Measurements from ENCODE around the gene CRYBA2.
A peak's percentile ranks its signal among the peaks of the same experiment; 100 is the strongest.

The CRYBA2 gene

DNA sequence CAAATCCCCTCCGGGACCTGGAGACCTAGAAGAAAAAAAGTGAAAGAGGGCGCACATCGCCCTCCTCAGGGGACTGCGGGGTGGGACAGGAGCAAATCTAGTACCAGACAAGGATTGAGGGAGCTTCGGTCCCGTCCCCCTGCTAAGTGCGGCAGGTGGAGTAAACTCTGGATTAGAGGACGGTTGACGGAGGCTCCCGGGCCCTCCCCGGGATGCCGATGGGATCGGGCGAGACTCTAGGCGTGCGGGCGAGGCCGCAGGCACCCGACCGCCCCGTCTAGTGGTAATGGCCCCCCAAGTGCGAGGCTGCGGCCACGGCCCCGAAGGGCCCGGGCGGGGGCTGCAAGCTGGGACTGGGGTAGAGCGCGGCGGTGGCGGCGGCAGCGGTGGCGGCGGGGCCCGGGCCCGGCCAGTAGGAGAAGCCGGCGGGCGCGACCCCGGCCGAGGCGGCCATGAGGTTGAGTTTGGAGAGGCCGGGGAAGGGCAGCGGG, 11.8 kb downstream of the CRYBA2 start:
- DNase-seq: no peak

DNA sequence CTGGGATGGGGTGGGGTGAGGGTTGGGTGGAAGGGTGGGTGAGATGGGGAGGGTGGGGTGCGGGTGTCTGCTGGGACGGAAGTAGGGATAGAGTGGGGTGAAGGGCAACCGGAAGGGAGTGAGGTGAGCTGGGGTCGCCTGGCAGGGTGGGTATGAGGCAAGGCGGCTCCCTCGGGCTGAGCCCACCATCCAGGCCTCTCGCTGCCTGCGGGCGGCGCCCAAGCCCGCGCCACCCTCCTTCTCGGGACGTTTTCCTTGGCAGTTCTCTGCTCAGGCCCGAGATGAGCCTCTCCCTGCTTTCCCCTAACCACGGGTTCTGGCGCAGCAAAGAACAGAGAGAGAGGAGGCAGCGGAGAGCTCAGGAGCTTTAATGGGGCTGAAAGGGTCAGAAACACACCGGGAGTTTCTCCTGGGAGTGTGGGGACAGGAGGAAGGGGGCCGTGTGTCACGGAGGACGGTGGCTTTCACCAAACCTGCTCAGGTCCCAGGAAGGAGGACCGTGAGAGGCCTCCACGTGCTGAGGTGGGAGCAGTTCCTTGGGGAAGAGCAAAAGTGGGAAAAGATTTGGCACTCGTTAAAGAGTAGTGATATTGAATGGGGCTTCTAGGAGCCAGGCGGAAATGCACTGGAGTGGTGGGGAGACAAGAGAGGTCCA, 12.4 kb downstream of the CRYBA2 start:
- no peak for DNase-seq

DNA sequence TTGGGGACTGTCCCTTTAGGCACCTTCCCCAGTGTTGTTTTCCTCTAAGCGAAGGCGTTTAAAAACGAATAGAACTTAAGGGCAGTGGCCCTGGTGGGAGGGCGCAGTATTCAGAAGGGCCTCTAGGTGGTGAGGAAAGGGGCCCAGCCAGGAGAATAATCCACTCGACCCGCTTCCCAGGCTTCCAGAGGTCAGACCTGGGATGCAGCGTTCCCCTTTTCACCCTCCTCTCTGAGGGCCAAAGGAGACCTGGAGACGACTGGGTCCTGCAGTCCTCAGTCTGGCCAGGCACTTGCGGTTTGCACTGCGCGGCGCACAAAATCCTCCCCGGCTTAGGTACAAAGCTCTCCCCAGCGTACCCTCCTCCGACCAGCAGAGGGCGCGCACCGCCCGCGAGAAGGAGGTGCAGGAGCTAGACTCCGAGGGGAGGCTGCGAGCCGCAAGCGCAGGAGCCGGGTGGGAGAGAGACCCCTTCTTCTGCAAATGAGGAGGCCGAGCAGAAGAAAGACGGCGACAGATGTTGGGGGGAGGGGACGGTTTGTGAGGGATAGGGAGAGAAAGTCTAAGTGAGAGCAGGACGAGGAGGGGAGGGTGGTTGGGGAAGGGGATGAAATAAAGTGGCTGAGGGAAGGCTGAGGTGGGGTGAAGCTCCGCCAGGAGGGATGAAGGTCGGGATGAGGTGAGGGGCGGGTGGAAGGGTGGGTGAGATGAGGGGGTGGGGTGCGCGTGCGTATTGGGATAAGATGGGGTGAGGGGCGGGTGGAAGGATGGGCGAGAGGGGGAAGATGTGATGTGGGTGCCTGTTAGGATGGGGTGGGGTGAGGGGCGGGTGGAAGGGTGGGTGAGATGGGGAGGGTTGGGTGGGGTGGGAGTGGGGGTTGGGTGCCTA, 13.1 kb downstream of the CRYBA2 start:
- DNase-seq: peak; percentile 95

DNA sequence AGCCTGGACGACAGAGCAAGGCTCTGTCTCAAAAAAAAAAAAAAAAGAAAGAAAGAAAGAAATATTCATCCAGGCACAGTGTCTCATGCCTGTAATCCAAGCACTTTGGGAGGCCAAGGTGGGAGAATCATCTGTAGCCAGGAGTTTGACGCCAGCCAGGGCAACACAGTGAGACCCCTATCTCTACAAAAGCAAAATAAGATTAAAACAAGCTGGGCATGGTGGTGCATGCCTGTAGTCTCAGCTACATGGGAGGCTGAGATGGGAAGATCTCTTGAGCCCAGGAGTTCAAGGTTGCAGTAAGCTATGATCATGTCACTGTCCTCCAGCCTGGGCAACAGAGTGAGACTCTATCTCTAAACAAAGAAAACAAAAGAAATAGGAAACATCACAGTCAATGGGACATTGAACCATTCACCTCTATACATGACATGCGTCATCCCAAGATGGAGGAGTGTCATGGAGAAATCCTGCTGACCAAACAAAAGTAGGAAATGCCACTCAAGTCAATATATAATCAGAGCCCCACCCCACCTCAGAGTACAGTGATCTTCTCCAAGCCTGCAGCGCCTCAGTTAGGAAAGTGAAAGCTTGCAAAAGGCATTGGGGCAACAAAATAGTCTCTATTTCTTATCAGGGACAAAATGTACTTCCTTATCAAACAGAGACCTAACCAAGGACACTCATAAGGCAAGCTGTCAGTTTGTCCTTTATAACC, 18.0 kb downstream of the CRYBA2 start:
- no peak for DNase-seq

DNA sequence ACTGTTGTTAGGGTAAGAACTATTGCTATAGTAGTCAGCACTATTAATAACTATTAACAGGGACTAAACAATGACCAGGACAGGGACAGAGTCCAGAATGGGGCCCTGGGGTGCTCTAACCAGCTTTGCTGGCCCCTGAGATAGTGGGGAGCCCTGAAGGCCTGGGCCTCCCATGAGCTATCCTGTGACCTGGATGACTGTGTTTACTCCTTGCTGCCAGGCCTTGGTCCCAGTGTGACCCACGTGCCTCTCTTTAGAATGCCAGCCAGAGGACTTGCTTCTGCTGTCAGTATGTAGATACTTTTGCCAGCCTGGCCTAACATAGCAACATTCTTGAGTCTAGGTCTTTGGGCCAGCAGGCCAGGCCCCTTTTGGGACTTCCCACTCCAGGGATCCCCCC, 22.3 kb downstream of the CRYBA2 start:
- DNase-seq: peak; percentile 33

DNA sequence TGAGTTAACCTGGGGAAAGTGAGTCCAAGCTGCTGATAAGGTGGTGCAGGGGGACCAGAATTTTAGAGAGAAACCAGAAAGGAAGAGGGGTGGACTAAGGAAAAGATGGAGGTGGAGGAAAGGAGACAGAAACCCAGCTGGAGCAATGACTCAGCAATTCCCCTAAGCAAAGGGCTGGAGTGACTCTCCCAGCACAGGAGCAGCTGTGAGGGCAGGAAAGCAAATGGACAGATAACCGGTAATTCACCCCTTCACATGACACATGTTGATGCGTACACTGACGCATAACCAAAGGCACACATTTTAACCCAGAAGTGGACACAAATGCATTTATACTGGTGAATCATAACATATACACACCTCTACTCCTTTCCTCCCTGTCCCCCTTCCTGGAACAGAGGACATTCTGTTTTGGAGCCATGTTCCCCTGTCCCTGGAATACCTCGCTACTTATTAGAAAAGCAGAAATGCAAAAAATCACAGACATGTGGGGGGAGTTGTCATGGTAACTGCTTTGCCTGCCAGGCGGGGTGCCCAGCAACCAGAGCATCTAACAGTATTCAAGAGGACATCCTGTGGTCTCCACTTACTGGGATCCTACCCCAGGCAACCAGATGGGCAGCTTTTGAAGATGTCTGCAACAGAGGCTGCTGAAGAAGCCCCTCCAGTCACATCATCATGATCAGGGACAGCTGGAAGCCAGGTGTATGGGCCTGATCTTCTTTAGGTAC, 29.0 kb downstream of the CRYBA2 start:
- DNase-seq: peak; percentile 23

DNA sequence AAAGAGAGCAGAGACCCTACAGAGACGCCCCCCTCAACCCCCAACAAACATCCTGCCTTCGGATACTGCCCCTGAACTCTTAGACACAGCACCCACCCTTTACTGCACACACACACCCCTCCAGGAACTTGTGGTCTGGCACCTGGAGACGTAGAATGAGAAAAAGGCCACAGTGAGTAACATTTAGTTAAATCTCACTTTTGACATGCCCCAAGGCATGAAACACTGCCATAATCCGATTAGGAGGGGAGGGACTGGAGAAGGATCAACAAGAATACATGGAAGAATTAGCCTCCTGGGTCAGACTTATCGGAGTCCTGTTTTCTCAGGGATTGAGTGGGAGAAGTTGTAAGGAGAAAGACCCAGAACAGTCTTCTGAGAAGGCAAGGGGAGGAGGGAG, 29.6 kb downstream of the CRYBA2 start:
- DNase-seq: peak; percentile 30

DNA sequence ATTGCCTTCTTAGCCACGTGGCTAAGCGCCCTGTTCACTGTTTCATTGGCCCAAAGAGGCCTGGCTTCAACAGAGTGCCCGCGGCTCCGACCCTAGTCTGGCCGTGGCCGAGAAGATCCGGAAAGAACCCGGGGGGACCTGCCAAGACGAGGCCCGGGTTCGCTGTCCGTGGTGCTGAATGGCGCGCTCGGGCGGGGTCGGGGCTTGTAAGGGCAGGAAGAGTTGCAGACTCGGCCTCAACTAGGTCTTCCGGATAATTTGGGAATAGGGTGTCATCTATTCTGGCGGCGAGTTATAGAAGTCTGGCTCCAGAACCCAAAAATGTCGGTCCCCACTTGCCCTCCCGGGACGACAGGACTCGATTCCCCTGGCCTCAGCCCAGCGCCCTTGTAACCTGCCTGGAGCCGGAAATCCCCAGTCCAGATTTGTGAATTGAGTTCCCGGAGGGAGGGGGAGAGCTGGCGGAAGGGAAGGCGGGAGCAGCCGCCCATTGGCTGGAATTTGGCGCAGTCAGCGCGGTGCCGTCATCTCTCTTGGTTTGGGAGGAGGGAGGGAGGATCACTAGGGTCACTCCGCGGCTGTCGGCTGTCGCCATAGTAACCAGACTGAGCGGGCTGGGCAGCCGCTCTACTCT, 30.2 kb downstream of the CRYBA2 start:
- peak; percentile 86 for DNase-seq

DNA sequence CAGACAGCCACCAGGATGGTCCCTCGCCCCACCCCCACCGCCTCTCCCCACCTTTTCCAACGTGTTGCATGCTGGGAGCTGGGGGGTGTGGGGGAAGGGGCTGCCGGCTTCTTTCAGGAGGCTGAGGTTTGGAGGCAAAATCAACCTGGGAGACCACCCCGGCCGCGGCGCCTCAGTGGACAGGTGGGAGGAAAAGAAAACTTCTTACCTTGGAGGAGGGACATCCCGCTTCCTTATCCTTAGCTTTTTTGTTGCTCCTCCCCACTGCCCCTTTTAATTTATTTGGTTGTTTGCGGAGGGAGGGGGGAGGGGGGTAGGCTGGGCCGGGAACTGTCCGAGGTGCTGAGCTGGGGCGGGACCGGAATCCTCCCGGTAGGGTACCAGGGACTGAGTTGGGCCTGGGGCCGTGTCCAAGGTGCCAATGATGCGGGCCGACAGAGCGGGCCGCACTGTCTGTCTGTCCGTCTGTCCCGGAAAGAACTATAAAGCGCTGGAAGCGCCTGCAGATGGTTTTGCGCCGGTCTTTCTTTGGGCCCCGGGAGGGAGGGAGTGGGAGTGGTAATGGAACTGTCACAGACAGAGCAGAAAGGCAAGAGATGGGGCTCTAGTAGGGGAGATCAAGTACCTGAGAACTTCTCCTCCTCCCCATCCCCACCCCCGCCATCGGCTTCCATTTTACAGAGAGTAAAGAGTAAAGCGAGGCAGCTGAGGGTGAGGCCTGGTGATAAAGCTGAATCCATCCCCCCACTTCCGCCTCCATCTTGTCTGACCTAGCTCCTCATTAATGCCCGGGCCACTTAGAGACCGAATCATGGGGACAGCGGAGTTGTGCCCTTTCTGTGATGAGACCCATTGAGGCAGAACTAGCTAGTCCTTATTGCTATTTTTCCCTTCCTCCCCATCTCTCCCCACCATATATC, 31.3 kb downstream of the CRYBA2 start:
- DNase-seq: no peak

DNA sequence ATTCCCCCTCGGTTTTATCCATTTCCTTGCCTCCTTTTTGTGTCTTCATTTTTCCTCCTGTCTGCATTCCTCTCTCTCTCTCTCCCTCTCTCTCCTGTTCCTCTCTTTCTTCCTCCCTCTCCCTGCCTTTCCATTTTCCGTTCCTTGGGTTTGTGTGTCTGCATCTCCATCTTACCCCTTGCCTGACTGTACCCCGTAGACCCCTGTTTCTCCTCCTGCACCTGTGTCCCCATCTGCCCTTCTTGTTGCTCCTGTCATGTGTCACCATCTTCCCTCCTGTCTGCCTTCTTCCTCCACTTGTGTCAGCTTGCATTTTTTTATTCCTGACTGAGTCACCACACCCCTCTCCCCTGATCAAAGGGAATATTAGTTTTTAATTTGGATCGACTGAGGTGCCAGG, 32.0 kb downstream of the CRYBA2 start:
- no peak for DNase-seq

DNA sequence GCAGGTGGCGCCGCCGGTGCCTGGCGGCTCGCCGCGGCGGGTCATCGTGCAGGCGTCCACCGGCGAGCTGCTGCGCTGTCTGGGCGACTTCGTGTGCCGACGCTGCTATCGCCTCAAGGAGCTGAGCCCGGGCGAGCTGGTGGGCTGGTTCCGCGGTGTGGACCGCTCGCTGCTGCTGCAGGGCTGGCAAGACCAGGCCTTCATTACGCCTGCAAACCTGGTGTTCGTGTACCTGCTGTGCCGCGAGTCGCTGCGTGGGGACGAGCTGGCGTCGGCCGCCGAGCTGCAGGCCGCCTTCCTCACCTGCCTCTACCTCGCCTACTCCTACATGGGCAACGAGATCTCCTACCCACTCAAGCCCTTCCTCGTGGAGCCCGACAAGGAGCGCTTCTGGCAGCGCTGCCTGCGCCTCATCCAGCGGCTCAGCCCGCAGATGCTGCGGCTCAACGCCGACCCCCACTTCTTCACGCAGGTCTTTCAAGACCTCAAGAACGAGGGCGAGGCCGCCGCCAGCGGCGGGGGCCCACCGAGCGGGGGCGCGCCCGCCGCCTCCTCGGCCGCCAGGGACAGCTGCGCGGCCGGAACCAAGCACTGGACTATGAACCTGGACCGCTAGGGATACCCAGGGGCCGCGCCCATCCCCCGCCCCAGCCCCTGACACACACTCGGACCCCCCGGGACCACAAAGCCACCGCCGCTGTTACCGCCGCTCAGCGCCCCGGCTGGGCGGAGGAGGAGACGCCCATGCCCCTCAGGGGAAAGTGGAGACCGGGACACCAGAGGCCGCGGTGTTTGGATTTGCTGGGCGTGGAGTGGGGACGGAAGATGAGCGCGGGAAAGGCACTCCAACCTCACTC, 32.7 kb downstream of the CRYBA2 start:
- DNase-seq: no peak

DNA sequence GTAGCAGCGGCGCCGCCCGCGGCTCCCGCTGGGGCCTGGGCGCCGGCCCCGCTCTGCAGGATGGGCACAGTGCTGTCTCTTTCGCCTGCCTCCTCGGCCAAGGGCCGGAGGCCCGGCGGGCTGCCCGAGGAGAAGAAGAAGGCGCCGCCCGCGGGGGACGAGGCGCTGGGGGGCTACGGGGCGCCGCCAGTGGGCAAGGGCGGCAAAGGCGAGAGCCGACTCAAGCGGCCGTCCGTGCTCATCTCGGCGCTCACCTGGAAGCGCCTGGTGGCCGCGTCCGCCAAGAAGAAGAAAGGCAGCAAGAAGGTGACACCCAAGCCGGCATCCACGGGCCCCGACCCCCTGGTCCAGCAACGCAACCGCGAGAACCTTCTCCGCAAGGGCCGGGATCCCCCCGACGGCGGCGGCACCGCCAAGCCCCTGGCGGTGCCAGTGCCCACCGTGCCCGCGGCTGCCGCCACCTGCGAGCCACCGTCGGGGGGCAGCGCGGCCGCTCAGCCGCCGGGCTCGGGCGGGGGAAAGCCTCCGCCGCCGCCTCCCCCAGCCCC, 33.4 kb downstream of the CRYBA2 start:
- no peak for DNase-seq

DNA sequence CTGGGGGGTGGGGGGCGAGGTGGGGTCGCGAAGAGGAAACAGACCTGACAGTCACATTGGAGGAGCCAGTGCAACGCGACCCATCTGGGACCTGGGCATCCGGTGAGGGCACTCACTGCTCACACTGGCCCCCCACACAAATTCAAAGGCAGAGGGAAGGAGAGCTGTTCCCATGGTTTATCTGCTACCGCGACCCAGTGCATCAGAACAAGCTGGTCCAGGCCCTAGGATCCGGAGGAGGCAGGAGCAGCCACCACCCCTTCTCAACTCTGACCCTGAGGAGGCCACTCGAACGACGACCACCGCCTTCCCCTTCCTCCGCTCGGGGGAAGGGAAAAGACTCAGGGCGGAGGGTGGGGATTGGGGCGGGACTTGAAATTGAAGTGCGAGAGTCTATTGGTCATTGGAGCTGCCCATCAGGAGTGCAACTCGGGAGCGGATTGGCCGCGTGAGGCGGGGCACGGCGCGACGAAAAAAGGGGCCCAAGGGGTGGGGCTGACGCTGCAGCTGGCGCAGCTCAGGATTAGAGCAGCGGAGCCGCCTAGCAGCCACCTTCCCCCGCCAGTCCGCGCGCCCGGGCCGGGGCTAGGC, 34.0 kb downstream of the CRYBA2 start, which contains the start of gene CDK5R2:
Gene CDK5R2, plus strand, starts transcription at position 526 of the 591 bp plus-strand sequence. CDS start 155 bp downstream, outside the sequence.
- peak; percentile 91 for DNase-seq

DNA sequence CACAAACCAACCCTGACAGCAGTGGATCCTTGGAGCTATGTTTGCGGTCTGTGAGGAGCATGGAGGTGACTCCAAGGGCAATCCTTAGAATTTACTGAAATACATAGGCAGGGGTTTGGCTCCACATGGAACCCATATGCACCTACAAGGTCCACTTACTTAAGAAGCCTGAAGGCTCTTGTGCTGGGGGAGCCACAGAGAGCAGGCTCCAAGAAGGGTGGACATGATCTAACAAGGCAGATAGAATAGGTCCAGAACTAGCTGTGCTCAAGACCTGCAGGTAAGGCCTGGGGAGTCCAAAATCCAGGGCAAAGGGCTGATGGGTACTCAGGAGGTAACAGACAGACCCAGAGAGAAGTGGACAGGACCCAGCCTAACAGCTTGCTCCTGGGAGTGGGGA, 34.9 kb downstream of the CRYBA2 start:
- no peak for DNase-seq

DNA sequence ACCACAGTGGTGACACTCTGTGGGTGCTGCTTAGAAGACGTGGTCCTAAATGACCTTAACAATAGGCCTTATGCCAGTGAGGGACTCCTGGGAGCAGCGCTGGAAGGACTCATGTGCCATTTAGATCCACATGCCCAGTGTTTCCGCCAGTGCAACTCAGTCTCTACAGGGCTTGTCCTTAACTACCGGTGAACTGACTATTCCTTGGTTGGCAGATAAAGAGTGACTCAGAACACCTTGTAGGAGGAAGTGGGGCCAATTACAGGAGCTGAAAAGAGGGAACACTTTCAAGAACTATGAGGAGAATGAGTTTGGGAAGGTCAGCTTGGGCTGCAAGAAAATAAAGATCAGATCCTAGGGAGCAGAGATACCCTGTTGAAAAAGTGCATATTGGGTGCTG, 35.6 kb downstream of the CRYBA2 start:
- DNase-seq: no peak

DNA sequence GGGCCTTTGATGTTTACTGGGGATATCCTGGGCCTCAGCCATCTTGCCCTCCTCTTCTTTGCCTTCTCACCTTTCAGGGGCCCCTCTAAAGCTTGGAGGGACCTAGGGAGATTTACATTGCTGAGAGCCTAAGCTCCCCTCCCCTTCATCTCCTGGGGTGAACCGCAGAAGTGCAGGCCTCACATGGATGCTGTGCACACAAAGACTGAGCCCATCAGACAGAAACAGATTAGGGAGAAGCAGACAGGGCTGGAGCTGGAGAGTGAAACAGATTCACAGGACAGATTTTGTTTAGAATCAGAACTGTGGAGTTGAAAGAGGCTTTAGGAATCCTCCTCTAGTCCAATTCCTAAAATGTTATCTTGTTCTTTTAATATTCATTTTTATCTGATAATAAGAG, 37.2 kb downstream of the CRYBA2 start:
- DNase-seq: no peak

DNA sequence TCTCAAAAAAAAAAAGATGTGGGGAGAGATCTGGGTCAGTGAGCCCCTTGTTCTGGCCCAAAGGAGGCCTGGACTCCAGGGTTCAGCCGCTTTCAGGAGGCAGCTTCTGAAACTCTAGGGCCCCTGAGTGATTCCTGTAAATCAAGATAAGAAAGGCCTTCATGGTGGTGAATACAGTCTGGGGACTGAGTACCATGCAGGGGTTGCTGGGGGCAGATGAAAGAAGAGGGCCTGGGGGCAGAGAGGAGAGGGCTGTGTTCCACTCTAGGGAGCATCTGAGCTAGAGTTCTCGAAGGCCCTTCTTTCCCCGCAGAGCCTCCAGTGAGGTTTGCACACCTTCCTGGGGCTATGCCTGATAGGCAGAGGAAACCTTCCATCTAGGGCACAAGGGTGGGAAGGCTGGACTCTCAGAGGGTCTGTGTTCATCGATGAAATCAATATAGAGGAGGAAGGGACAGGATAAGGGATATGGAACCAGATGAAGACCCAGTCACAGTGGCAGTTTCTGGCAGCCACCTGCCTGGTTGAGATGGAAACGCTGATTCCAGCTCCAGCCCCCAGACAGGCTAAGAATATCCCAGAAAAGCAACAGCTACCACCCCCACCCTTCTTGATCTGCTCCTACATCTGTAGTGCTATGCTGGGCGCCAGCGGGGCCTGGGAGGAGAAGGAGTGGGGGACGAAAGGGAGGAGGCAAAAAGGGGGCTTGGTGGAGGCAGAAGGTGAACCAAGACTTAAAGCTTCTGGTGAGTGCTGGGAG, 38.5 kb downstream of the CRYBA2 start:
- no peak for DNase-seq

DNA sequence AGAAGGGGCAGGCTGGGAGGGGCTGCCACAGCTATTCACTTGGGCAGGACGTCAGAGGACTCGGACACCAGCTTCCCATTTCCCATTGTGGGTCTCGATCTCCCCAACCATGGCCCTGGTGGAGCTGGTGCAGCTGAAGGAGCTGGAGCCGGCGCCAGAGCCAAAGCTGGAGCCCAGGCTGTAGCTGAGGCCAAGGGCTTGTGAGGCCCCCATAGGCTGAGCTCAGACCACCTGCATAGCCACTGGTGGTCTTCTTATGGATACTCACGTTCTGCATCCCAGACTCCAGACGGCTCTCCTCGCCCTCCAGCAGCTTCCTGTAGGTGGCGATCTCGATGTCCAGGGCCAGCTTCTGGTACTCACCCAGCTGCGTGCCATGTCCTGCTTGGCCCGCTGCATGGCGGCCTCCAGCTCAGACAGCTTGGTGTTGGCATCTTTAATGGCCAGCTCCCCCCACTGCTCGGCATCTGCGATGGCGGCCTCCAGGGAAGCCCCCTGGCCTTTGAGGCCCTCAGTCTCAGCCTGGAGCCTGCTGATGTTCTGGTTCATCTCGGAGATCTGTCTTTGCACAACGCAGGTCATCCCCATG, 39.8 kb downstream of the CRYBA2 start:
- DNase-seq: no peak

Measured in activated CD8-positive, alpha-beta memory T cell treated with anti-CD3 and anti-CD28 coated beads, Interleukin-2, amount 50 U/mL, for 48 hours (primary cell).